ENCODE measurements around the gene ABCA7.

ABCA7 gene

GRCh38 chr19:1026783-1027649 lies 12.9 kb upstream of the ABCA7 start:
- peak overlapping the region; percentile 90 for H3K4me3 ChIP-seq (ENCODE audit: low read length)
- no peaks in the 10 kb centered on the region for H3K27me3 ChIP-seq (ENCODE audit: control insufficient read depth, insufficient read depth, low read length)
- peak overlapping the region; percentile 99 for H3K27ac ChIP-seq (ENCODE audit: low read depth, low read length)
- H3K4me1 ChIP-seq (ENCODE audit: control insufficient read depth, insufficient read depth, low read length), result peaks cover 3% of the 10 kb centered on the region
- peaks cover under 1% of the 10 kb centered on the region for H3K36me3 ChIP-seq (ENCODE audit: control insufficient read depth, insufficient read depth, low read length)
- peak overlapping the region; percentile 73 for H3K9ac ChIP-seq (ENCODE audit: low read length)

DNA sequence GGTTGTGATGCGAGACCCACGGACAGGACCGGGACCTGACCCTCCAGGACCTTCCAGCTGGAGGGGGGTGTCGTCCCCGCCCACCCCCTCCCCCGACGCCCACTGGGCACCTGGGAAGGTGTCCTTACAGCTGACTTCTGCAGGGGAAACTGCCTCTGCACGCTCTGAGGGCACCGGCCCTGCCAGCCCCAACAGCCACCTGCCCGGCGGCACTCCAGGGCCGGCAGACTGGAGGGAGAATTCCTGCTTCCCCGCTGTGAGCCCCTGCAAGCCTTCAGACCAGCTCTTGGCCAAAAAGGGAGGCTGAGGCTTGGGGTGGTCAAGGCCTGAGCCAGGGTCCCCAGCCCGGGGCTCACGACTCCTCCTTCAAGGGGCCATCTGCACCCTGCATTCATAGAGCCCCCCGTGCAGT lies 12.3 kb upstream of the ABCA7 start:
- Histone ChIP-seq H3K9ac (ENCODE audit: low read length) (no peak overlapping the region), H3K4me1 (ENCODE audit: control insufficient read depth, insufficient read depth, low read length) (peaks cover 3% of the 10 kb centered on the region), H3K36me3 (ENCODE audit: control insufficient read depth, insufficient read depth, low read length) (peaks cover 7% of the 10 kb centered on the region)

DNA sequence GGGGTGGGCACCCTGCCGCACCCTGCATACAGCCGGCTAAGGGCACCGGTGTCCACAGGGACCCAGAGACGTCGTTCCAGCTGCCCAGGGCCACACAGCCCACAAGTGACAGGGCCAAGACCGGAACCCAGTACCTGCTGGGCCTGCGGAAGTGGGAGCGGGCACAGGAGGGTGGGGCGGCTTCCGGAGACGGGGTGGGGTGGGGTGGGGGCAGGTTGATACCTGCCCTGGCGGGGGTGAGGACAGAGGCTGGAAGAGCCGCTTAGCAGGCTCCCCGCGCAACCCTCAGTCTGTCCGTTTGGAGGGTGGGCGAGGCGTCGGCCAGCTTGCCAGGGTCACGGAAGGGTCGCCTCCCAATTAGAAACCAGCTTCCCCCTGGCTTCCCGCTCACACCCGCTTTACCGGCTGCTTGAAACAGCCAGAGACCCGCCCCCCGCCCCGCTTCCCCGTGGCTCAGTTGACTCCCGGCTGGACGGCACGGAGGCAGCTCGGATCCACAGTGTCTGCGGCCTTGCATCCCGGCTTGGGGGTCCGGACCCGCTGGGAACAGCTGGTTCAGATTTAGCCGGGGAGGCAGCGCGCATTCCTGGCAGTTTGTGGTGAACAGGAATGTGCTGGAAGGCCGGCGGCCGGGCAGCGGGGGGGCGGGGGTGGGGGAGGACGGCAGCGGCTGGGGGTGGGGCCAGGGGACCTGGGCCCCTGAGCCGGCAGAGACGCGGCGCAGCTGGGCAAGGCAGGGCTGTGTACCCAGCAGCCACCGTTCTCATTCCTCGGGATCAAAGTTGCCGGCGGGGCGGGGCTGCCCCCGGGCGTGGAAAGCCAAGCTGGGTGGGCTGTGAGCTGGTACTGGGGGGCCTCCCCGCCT lies 11.6 kb upstream of the ABCA7 start:
- Histone ChIP-seq H3K4me1 (ENCODE audit: control insufficient read depth, insufficient read depth, low read length) (peaks cover 3% of the 10 kb centered on the region), H3K27me3 (ENCODE audit: control insufficient read depth, insufficient read depth, low read length) (no peaks in the 10 kb centered on the region), H3K27ac (ENCODE audit: low read depth, low read length) (peak overlapping the region; percentile 99), H3K9ac (ENCODE audit: low read length) (no peak overlapping the region), H3K4me3 (ENCODE audit: low read length) (peak overlapping the region; percentile 90), H3K36me3 (ENCODE audit: control insufficient read depth, insufficient read depth, low read length) (peaks cover 7% of the 10 kb centered on the region)

More for the DNA sequence above, 12.3 kb upstream of the ABCA7 start:
- Histone ChIP-seq H3K27ac (ENCODE audit: low read depth, low read length) (peak overlapping the region; percentile 99), H3K4me3 (ENCODE audit: low read length) (peak overlapping the region; percentile 90), H3K27me3 (ENCODE audit: control insufficient read depth, insufficient read depth, low read length) (no peaks in the 10 kb centered on the region)

- Histone ChIP-seq H3K27me3 (ENCODE audit: control insufficient read depth, insufficient read depth, low read length) (no peaks in the 10 kb centered on the region), H3K4me3 (ENCODE audit: low read length) (no peak overlapping the region), H3K9ac (ENCODE audit: low read length) (no peak overlapping the region), H3K4me1 (ENCODE audit: control insufficient read depth, insufficient read depth, low read length) (peaks cover 3% of the 10 kb centered on the region), H3K27ac (ENCODE audit: low read depth, low read length) (no peak overlapping the region), H3K36me3 (ENCODE audit: control insufficient read depth, insufficient read depth, low read length) (peaks cover 15% of the 10 kb centered on the region)
Observed at GRCh38 chr19:1032264-1032867, 7.5 kb upstream of the ABCA7 start.

DNA sequence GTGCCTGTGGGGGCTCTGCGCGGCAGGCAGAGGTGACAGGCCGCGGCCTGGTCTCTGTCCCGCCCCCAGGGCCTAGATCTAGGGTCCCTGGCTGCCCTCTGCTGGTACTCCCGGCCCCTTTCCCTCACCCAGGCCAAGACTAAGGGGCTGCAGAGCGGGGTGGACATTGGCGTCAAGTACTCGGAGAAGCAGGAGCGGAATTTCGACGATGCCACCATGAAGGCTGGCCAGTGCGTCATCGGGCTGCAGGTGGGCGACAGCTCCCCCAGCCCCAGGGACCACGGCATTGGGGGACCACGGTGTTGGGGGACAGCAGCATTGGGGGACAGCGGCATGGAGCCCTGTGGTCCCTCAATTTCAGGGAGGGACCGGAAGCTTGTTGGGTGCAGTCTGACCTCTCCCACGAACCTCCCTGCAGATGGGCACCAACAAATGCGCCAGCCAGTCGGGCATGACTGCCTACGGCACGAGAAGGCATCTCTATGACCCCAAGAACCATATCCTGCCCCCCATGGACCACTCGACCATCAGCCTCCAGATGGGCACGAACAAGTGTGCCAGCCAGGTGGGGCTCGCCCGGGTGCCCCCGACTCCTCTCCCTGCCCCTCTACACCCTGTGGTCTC lies 3.8 kb upstream of the ABCA7 start:
- Histone ChIP-seq H3K36me3 (ENCODE audit: control insufficient read depth, insufficient read depth, low read length) (peaks cover 15% of the 10 kb centered on the region), H3K9ac (ENCODE audit: low read length) (no peak overlapping the region), H3K27me3 (ENCODE audit: control insufficient read depth, insufficient read depth, low read length) (no peaks in the 10 kb centered on the region), H3K4me1 (ENCODE audit: control insufficient read depth, insufficient read depth, low read length) (peaks cover 9% of the 10 kb centered on the region), H3K27ac (ENCODE audit: low read depth, low read length) (no peak overlapping the region), H3K4me3 (ENCODE audit: low read length) (no peak overlapping the region)

DNA sequence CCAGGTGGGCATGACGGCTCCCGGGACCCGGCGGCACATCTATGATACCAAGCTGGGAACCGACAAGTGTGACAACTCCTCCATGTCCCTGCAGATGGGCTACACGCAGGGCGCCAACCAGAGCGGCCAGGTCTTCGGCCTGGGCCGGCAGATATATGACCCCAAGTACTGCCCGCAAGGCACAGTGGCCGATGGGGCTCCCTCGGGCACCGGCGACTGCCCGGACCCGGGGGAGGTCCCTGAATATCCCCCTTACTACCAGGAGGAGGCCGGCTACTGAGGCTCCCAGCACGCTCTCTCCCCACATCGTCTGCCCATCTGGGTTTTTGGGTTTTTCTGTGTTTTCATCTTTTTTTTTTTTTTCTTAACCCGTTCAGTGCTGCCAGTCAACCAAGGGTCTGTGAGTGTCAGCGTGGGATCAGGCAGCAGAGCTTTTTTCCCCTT lies 2.3 kb upstream of the ABCA7 start:
- H3K4me1 ChIP-seq (ENCODE audit: control insufficient read depth, insufficient read depth, low read length), result peaks cover 9% of the 10 kb centered on the region
- peak overlapping the region; percentile 27 for H3K4me3 ChIP-seq (ENCODE audit: low read length)
- peaks cover 8% of the 10 kb centered on the region for H3K36me3 ChIP-seq (ENCODE audit: control insufficient read depth, insufficient read depth, low read length)
- H3K27me3 ChIP-seq (ENCODE audit: control insufficient read depth, insufficient read depth, low read length), result peaks cover 3% of the 10 kb centered on the region
- no peak overlapping the region for H3K9ac ChIP-seq (ENCODE audit: low read length)
- no peak overlapping the region for H3K27ac ChIP-seq (ENCODE audit: low read depth, low read length)

DNA sequence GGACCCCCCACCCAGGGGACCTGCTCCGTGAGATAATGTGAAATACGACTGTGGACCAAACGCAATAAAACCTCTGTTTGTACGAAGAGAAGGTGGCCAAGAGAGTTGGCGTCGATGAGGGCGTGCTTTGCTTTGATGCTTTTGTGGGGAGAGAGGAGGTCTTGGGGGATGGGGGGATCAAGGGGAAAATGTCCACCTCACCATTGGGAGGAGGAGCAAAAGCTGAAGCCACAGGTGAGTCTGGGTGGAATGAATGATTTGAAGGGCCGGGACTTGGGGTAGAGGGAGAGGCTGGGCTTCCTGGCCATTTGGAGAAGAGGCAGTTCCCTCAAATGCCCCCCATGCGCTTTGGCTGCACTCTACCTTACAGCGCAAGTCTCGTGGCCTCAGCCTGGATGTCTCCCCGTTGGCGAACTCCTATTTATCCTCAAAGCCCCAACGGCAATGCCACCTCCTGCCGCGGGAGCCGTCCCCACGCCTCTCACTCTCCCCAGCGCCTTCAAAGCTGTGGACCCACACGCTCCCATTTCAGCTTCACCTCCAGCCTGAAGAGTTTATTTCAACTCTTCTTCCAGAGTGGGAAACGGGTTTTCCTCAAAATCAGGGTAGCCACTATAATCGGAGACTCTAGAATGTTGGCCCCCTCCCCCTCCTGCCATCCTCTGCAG lies 795 bp upstream of the ABCA7 start:
- Histone ChIP-seq H3K27me3 (ENCODE audit: control insufficient read depth, insufficient read depth, low read length) (peaks cover 3% of the 10 kb centered on the region), H3K36me3 (ENCODE audit: control insufficient read depth, insufficient read depth, low read length) (peaks cover 8% of the 10 kb centered on the region), H3K27ac (ENCODE audit: low read depth, low read length) (no peak overlapping the region), H3K4me3 (ENCODE audit: low read length) (peak overlapping the region; percentile 60), H3K9ac (ENCODE audit: low read length) (no peak overlapping the region), H3K4me1 (ENCODE audit: control insufficient read depth, insufficient read depth, low read length) (peaks cover 9% of the 10 kb centered on the region)

- no peak overlapping the region for H3K9ac ChIP-seq (ENCODE audit: low read length)
- H3K27ac ChIP-seq (ENCODE audit: low read depth, low read length), result no peak overlapping the region
- H3K36me3 ChIP-seq (ENCODE audit: control insufficient read depth, insufficient read depth, low read length), result peaks cover 5% of the 10 kb centered on the region
- H3K4me3 ChIP-seq (ENCODE audit: low read length), result peak overlapping the region; percentile 71
- H3K4me1 ChIP-seq (ENCODE audit: control insufficient read depth, insufficient read depth, low read length), result peaks cover 9% of the 10 kb centered on the region
- H3K27me3 ChIP-seq (ENCODE audit: control insufficient read depth, insufficient read depth, low read length), result peaks cover 3% of the 10 kb centered on the region
Observed at GRCh38 chr19:1040476-1041271, 767 bp downstream of the ABCA7 start.

- peaks cover 3% of the 10 kb centered on the region for H3K27me3 ChIP-seq (ENCODE audit: control insufficient read depth, insufficient read depth, low read length)
- H3K9ac ChIP-seq (ENCODE audit: low read length), result no peak overlapping the region
- H3K4me1 ChIP-seq (ENCODE audit: control insufficient read depth, insufficient read depth, low read length), result peaks cover 9% of the 10 kb centered on the region
- H3K4me3 ChIP-seq (ENCODE audit: low read length), result peak overlapping the region; percentile 31
- H3K36me3 ChIP-seq (ENCODE audit: control insufficient read depth, insufficient read depth, low read length), result peaks cover 2% of the 10 kb centered on the region
- no peak overlapping the region for H3K27ac ChIP-seq (ENCODE audit: low read depth, low read length)
Observed at GRCh38 chr19:1041272-1041834, 1.4 kb downstream of the ABCA7 start.

DNA sequence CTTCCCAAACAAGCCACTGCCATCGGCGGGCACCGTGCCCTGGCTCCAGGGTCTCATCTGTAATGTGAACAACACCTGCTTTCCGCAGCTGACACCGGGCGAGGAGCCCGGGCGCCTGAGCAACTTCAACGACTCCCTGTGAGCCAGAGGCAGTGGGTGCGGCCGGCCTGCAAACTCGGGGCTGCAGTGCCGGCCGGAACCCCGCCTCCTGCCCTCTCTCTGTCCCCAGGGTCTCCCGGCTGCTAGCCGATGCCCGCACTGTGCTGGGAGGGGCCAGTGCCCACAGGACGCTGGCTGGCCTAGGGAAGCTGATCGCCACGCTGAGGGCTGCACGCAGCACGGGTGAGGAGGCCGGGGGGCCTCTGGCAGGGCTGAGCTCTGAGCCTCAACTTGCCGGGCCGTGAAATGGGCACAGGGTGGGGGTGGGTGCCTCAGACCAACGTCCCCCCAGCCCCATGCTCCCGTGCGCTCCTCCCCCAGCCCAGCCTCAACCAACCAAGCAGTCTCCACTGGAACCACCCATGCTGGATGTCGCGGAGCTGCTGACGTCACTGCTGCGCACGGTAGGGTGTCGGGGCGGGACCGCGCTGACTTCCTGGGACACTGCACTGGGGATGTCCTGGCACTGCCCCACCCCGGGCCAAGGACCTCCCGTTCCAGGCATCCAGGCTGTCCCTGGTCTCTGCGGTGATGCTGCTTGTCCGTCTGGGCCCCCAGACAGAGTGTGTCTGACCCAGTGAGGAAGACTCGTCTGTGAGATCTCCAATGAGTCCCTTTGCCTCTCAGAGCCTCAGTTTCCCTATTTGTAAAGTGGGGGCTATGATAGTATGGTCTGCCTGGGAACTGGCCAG lies 2.2 kb downstream of the ABCA7 start:
- Histone ChIP-seq H3K27ac (ENCODE audit: low read depth, low read length) (no peak overlapping the region), H3K36me3 (ENCODE audit: control insufficient read depth, insufficient read depth, low read length) (no peaks in the 10 kb centered on the region), H3K4me1 (ENCODE audit: control insufficient read depth, insufficient read depth, low read length) (peaks cover 9% of the 10 kb centered on the region), H3K4me3 (ENCODE audit: low read length) (peak overlapping the region; percentile 45), H3K9ac (ENCODE audit: low read length) (no peak overlapping the region), H3K27me3 (ENCODE audit: control insufficient read depth, insufficient read depth, low read length) (peaks cover 3% of the 10 kb centered on the region)
